ENCODE measurements around the gene SHF. TPM values are rescaled to one million over a fixed set of nuclear protein-coding genes. Genes with fewer than 3 reads are reported as not detected.

SHF gene
- total RNA-seq, 2 donors from 2014 or later = 4.7 to 12.0 TPM

GRCh38 chr15:45129651-45130129 lies 58.1 kb downstream of the SHF start, which contains the start of the genes DUOX1 and DUOXA1:
DUOX1 (plus strand) TSS chr15:45129994; CDS start chr15:45131967, 1,973 bp downstream.
DUOXA1 (minus strand) TSS chr15:45129879; CDS start chr15:45123014, 6,865 bp downstream.
- Histone ChIP-seq H3K4me1 (peaks cover 0 to 15% of the 10 kb centered on the region in 2 donors), H3K27me3 (peaks cover 0 to 6% of the 10 kb centered on the region in 2 donors), H3K36me3 (no peaks in the 10 kb centered on the region), H3K27ac (no peak within 1 kb of the TSS), H3K9me3 (no peaks in the 10 kb centered on the region), H3K4me3 (peak within 1 kb of the TSS; percentile 20 to 48)
- no peak for TF ChIP-seq CTCF (IDR thresholded peaks at IDR 0.05)
- DNase-seq (ENCODE audit: low spot score) = no peak

GRCh38 chr15:45128971-45129639 lies 58.7 kb downstream of the SHF start:
- no peak for TF ChIP-seq CTCF (IDR thresholded peaks at IDR 0.05)
- H3K27me3 ChIP-seq = peaks cover 0 to 6% of the 10 kb centered on the region in 2 donors
- DNase-seq (ENCODE audit: low spot score) = no peak
- H3K27ac ChIP-seq = no peak overlapping the region
- peaks cover 0 to 15% of the 10 kb centered on the region in 2 donors for H3K4me1 ChIP-seq
- H3K4me3 ChIP-seq = peak overlapping the region; percentile 20 to 48
- no peaks in the 10 kb centered on the region for H3K36me3 ChIP-seq
- no peaks in the 10 kb centered on the region for H3K9me3 ChIP-seq

- peak in 1 of 2 donors; percentile 63 for TF ChIP-seq CTCF (IDR thresholded peaks at IDR 0.05)
- H3K27me3 ChIP-seq = peaks cover 0 to 6% of the 10 kb centered on the region in 2 donors
- H3K36me3 ChIP-seq = no peaks in the 10 kb centered on the region
- no peak for DNase-seq (ENCODE audit: low spot score)
- H3K4me1 ChIP-seq = peaks cover 0 to 15% of the 10 kb centered on the region in 2 donors
- no peaks in the 10 kb centered on the region for H3K9me3 ChIP-seq
- no peak overlapping the region for H3K4me3 ChIP-seq
- no peak overlapping the region for H3K27ac ChIP-seq
Observed at GRCh38 chr15:45126535-45127158, 61.1 kb downstream of the SHF start.

- Histone ChIP-seq H3K27me3 (no peaks in the 10 kb centered on the region), H3K36me3 (no peaks in the 10 kb centered on the region), H3K4me3 (no peak overlapping the region), H3K9me3 (no peaks in the 10 kb centered on the region), H3K27ac (no peak overlapping the region), H3K4me1 (no peaks in the 10 kb centered on the region)
- TF ChIP-seq CTCF (IDR thresholded peaks at IDR 0.05) = no peak
- DNase-seq (ENCODE audit: low spot score) = no peak
Observed at GRCh38 chr15:45123397-45123796, 64.4 kb downstream of the SHF start.

- peaks cover 0 to 3% of the 10 kb centered on the region in 2 donors for H3K4me1 ChIP-seq
- H3K9me3 ChIP-seq = no peaks in the 10 kb centered on the region
- H3K27me3 ChIP-seq = no peaks in the 10 kb centered on the region
- no peak overlapping the region for H3K27ac ChIP-seq
- no peak for DNase-seq (ENCODE audit: low spot score)
- no peaks in the 10 kb centered on the region for H3K36me3 ChIP-seq
- TF ChIP-seq CTCF (IDR thresholded peaks at IDR 0.05) = no peak
- H3K4me3 ChIP-seq = no peak overlapping the region
Observed at GRCh38 chr15:45122719-45123118, 65.0 kb downstream of the SHF start.
